Erythroblast (primary cell): ENCODE results near the gene GMNN.

ENCODE experiments used
- GATA1 ChIP-seq: IDR thresholded peaks from 2 replicates; pipeline ENCODE4 v1.6.1; 2011; ENCODE audit warnings: low read depth, mild to moderate bottlenecking, control low read depth, low read length, moderate library complexity
- POLR2A ChIP-seq: IDR thresholded peaks from 2 replicates; pipeline ENCODE4 v1.6.1; 2011; ENCODE audit warnings: mild to moderate bottlenecking, low read length

DNA sequence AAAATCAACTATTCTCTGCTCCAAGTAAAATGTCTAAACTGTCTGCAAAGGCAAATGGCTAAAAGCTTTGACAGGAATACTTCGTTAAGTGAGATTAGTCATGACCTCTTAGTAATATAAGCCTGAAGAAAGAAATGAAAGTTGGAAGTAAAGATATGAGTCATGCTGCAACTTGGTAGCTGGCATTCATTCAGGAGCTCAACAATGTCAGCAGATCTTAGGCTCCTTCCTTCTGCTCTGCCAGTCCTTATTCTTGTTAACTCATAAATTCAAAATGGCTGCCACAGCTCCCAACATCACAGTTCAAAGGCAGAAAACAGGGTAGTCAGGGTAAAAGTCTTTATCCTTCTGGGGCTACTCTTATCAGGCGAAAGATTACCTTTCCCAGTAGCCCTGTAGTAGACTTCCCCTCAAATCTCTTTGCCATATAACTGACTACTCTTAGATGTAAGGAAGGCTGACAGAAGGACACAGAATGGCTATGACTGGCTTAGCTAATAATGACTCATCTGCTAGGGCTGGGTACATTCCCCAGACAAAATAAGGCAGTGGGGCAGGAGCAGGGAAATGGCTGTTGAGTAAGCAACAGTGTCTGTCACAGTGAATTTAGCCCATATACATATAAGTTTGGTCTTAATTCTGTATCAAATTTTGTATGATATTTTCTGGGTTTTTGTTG is 31.3 kb upstream of the GMNN start:
- TF ChIP-seq POLR2A, result no peak
- no peak for TF ChIP-seq GATA1
